HG02759 (cell line): ENCODE measurements around the gene KCNG2.

ENCODE experiments used
- ATAC-seq: cut with Tn5 transposase; IDR thresholded peaks from one replicate; pipeline ENCODE4 v1.9.1; 2021; ENCODE audit warnings: mild to moderate bottlenecking, moderate library complexity; ENCODE audit not compliant: unreplicated experiment

KCNG2 gene

GRCh38 chr18:79766308-79766707 lies 31.4 kb upstream of the KCNG2 start:
- ATAC-seq: no peak

- no peak for ATAC-seq
Measured at GRCh38 chr18:79768745-79769144, 29.0 kb upstream of the KCNG2 start.

- ATAC-seq: no peak
Measured at GRCh38 chr18:79769698-79770500, 27.8 kb upstream of the KCNG2 start.

- ATAC-seq: no peak
Measured at GRCh38 chr18:79770501-79770815, 27.3 kb upstream of the KCNG2 start.

- no peak for ATAC-seq
Measured at GRCh38 chr18:79770826-79771225, 26.9 kb upstream of the KCNG2 start.

DNA sequence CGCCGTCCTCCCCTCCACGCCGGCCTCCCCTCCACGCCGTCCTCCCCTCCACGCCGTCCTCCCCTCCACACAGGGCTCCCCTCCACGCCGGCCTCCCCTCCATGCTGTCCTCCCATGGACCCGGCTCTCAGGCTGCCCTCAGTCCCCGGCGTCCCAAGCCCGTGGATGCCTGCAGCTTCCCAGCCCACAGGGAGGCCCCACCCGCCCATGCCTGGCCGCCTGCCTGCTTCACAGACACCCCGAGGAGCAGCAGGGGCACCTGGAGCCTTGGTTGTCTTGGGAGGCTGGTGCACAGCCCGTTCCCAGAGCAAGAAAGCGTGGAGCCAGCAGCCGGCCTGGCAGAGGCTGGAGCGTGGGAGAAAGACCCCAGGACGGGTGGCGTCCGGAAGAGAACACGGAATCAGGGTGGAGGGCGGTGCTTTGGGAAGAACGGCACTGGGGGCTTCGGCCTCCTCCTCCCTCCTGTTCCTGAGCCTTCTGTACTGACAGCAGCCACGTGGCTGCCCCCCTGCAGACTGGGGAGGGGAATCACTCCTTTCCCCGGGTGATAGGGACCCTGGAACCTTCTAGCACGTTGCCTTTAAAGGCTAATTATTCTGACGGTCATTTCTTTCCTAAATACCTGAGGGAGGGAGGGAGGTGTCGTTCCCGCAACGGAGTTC lies 26.2 kb upstream of the KCNG2 start:
- ATAC-seq: no peak

GRCh38 chr18:79772108-79772864 lies 25.5 kb upstream of the KCNG2 start:
- no peak for ATAC-seq

DNA sequence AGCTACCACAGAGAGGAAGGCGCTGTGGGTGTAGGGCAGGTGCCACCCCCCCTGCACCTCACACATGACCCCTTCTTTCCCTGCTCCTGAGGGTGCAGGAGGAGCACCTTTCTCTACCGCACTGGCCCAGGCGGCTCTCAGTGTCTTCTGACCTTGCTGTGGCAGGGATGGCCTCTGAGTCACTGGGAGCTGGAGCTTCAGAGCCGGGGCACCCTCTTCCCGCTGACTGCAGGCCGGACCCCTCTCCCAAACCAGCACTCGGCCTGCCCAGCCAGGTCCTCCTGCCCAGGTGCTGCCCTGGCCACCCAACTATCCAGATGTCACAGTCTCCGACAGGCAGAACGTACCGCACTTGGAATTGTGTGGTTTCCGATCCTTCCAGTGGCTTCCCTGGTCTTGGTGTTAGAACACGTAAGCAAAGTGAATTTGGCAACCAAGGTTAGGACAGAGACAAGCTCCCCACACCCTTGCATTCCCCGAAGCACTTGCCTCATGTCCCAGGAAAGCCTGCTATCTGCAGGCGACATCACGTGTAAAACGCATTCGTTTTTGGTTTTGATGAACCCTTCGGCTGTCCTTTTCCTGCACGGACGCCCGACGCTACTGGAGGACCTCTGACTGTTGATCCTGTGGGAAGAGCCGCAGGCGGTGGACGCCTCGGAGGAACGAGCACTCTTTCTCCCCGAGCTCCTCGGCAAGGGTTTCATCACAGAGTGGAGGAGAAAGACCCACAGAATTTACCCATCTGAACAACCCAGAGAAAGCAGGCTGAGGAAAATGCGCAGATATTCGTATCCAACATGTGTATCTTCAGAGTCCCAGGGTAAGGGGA lies 24.7 kb upstream of the KCNG2 start:
- ATAC-seq: no peak

DNA sequence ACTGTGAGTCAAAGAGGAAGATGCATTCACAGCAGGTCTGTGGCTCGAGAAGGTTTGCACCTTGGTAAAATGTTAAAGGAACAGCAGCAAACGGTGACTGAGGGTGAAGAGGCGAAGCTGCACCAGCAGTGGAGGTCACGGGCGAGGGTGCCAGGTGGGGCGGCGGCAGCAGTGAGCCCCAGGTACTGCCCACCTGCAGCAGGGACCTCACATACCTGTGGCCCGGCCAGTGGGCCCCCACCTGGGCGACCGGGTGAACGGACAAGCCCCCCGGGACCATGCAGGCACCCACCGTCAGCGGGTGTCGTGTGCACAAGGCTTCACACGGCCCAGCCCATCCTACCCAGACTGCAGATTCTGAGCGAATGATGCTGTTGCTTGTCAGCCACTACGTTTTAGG lies 23.6 kb upstream of the KCNG2 start:
- ATAC-seq: no peak

DNA sequence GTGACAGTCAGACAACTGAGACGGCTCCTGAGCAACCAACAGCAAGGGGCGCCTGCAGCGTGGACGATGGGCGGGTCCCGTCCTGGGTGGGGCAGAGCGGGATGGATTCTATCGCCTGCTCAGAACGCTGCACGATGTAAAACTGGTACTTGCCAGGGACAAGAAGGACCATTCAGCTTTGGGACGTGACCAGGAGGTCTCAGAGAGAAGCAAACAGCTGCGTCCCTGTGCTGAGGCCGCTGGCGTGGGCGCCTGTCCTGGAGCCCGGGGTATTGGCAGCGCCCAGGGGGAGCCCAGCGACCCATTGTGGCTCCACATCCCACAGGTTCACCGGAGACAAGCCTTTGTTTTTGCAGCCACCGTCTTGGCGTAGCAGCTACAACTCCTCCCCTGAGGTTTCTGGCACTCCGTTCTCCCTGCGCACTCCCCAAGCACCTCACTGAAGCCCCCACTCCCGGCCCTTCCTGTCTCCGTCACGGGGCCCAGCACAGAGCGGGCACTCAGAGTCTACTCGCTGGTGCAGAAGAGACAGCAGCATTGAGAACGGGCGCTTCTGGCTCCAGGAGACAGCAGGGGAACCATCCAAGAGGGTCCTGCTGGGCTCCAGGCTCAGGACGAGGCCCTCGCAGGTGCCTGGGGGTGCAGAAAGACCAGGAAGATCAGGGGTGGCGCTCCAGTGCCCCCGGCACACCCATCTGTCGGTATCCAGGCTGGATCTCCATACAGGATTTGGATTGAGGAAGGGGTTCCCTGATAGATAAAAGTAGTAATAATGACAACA lies 22.1 kb upstream of the KCNG2 start:
- ATAC-seq: no peak

DNA sequence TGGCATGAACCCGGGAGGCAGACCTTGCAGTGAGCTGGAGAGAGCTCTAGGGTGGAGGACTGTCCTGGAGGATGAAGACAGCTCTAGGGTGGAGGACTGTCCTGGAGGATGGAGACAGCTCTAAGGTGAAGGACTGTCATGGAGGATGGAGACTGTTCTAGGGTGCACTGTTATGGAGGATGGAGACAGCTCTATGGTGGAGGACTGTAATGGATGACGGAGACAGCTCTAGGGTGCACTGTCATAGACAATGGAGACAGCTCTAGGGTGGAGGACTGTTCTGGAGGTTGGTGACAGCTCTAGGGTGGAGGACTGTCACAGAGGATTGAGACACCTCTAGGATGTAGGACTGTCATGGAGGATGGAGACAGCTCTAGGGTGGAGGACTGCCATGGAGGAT lies 21.1 kb upstream of the KCNG2 start:
- ATAC-seq: no peak

DNA sequence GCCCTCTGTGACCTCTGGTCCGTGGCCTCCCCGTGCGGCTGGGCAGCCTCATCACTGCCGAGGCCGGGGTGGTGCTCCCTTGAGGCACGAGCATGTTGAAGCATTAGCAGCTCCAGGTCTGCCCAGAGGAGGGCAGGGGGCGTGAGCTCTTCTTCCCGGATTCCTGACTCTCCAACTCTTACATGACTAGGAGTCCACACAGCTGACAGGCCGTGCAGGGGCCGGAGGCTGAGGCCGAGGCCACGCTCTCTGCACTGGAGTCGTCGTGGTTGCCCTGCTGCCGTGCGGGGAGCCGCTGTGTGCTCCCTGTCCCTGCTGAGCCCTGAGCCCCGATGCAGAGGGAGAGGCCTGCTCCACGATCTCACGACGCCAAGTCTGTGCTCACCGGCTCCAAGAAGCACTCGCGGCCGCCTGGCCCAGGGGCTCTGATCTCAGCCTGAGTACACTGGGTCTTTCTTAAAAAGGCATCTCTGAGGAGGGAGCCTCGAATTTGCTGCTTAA lies 19.4 kb upstream of the KCNG2 start:
- ATAC-seq: no peak

DNA sequence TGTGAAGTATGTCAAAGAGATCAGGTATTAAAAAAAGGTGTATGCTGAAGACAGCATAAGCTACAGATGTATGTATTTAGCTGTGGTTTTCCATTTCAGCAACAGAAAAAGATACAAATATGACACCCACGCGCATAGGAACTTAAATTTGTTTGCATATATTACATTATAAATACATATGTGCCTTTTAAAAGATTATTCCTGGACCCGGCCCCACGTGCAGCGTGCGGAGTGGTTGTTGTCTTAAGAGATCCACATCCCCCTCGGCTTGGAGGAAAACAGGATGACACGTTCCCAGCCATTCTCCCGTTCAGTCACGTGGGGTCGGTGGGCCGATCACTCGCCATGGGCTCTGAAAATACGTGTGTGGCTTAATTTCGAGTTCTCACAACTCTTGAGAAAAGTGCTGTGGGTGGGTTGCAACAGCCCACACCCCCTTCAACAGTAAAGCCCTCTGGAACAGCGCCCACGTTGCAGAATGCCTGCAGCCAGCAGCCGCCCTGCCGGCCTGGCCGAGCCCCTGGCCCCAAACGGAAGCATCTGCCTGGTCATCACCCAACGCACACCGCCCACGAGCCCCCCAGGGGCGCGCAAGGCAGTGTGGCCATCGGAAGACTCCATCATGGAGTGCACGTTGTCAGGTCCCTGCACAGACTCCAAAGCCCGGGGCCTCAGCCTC lies 18.6 kb upstream of the KCNG2 start:
- ATAC-seq: no peak

DNA sequence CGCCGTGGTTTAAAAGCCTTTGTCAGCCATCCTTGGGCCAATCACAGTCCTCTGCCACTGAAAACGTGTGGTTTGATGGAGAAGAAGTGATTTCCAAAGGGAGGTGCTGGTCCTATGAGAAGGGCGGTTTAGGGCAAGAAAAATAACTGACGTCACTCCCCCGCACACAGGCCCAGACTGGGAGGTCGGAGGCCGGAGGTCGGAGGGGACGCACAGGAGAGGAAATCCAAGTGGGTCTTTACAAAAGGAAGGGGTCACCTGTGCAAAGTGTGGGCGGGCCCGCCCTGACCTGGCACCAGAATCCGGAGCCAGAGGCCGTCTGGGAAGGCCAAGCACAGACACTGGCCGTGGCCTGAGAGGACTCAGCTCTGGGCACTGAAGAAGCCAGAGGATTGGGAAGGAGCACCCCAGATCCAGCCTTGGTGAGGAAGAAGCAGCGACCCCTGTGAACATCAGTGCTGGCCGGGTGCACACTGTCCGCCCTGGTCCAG lies 18.0 kb upstream of the KCNG2 start:
- ATAC-seq: no peak

DNA sequence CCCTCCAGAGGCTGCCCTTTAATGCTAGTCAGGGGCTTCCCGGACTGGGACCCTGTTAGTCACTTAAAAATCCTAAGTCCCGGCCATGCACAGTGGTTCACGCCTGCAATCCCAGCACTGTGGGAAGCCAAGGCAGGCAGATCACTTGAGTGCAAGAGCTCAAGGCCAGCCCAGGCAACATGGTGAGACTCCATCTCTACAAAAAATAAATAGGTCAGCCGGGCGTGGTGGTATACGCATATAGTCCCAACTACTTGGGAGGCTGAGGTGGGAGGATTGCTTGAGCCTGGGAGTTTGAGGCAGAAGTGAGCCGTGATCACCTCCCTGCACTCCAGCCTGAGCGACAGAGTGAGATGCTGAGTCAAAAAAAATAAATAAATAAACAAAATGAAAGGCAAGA lies 17.2 kb upstream of the KCNG2 start:
- ATAC-seq: no peak

- no peak for ATAC-seq
Measured at GRCh38 chr18:79781331-79781941, 16.3 kb upstream of the KCNG2 start.

DNA sequence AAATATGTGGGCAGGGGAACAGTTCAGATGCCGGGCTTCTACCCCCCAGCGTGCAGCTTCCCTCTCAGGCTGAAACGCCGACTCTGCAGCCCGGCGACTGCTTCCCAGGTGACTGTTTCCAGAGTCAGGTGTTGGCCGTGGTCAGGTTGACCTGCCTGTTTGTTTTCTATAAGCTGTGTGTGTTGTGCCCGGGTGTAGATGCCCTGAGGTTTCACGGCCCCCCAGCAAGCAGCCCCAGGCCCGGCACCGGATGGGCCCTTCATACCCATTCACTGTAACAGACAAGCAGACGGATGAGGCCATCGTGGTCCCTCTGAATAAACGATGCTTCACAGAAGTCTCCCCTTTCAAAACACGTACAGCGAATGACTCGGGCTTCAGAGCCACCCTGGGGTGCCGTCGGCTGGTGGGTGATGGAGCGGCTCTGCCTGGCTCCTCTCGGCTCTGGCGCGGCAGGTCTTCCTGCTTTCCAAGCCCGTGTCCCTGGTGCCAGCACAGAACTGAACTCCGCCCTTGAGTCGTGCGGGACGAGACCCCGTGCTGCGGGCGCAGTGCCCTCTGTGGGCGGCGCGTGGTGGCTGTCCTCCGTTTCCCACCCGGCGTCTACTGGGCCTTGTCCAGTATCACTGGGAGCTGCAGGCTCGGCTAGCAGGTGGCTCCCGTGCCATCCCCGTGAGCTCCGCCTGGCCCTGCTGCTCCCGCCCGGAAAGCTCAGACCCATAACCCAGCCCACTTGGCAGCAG lies 15.0 kb upstream of the KCNG2 start:
- no peak for ATAC-seq
